Body of pancreas (tissue), 4 donors: ENCODE measurements around the gene HCFC1.

Source experiments
- POLR2A ChIP-seq, 3 donors: fragments of 450-650 bp; IDR thresholded peaks; one replicate each; pipeline ENCODE4 v1.6.1; 2016; ENCODE audit warnings: antibody characterized with exemption in 3 of 3, mild to moderate bottlenecking in 2 of 3
- TF ChIP-seq, protein P1 (sequence below), 7 experiments: fragments of 450-650 bp in 4 of 7; fragments of 200-600 bp in 3 of 7; sonication (generic) in 3 of 7; IDR thresholded peaks; one replicate each; pipeline ENCODE4 v1.5.1; 2016 to 2019; ENCODE audit warnings: antibody characterized with exemption in 7 of 7

- TF ChIP-seq, protein P1, sequence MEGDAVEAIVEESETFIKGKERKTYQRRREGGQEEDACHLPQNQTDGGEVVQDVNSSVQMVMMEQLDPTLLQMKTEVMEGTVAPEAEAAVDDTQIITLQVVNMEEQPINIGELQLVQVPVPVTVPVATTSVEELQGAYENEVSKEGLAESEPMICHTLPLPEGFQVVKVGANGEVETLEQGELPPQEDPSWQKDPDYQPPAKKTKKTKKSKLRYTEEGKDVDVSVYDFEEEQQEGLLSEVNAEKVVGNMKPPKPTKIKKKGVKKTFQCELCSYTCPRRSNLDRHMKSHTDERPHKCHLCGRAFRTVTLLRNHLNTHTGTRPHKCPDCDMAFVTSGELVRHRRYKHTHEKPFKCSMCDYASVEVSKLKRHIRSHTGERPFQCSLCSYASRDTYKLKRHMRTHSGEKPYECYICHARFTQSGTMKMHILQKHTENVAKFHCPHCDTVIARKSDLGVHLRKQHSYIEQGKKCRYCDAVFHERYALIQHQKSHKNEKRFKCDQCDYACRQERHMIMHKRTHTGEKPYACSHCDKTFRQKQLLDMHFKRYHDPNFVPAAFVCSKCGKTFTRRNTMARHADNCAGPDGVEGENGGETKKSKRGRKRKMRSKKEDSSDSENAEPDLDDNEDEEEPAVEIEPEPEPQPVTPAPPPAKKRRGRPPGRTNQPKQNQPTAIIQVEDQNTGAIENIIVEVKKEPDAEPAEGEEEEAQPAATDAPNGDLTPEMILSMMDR (IDR thresholded peaks at IDR 0.05) = no peak
- TF ChIP-seq POLR2A (IDR thresholded peaks at IDR 0.05) = no peak
These were observed 10.3 kb downstream of the HCFC1 start for GRCh38 chrX:153961292-153961691.
